RWPE1 (cell line): ENCODE measurements around the gene LCN2.

ENCODE experiments used
- CTCF ChIA-PET: fragments of 350-600 bp; sonication (Branson Sonifier 250); formaldehyde crosslinking; extraction: SDS; loops from one replicate; lab custom pipeline; 2021; lab: Yijun Ruan, JAX
- POLR2A ChIA-PET: fragments of 400-600 bp; formaldehyde crosslinking; extraction: SDS; loops from one replicate; lab custom pipeline; 2020; ENCODE audit warnings: antibody characterized with exemption; ENCODE audit not compliant: low non-redundant PET; lab: Yijun Ruan, JAX
- DNase-seq: peaks from one replicate; pipeline ENCODE4 v3.0.0; 2012; ENCODE audit warnings: low spot score
- H3K27ac ChIP-seq: fragments of 450-650 bp; 2 replicates; pipeline ENCODE4 v1.5.1; 2017
- CTCF ChIP-seq: fragments of 450-650 bp; conservative IDR thresholded peaks from 2 replicates; pipeline ENCODE4 v1.5.1; 2017; ENCODE audit warnings: low read depth, mild to moderate bottlenecking

Gene LCN2

GRCh38 chr9:128202648-128203023 lies 53.4 kb downstream of the LCN2 start:
- DNase-seq, result no peak
- POLR2A ChIA-PET, result no interaction called here
- TF ChIP-seq CTCF, result no peak
- CTCF ChIA-PET, result interaction anchor here (0.7 kb wide), 1 partner anchor 770 kb away, joined by 3 read pairs; no protein-coding TSS in a partner anchor
- peak overlapping the region; percentile 33 for H3K27ac ChIP-seq
